GM10248 (cell line): ENCODE data around the gene HTR3B.

Experiments
- CTCF ChIA-PET: fragments of 300-600 bp; sonication (Branson Sonifier 250); formaldehyde crosslinking; extraction: SDS; loops from one replicate; lab custom pipeline; 2021; ENCODE audit warnings: antibody characterized with exemption; lab: Yijun Ruan, JAX
- POLR2A ChIA-PET: fragments of 350-650 bp; sonication (Branson Sonifier 250); formaldehyde crosslinking; extraction: SDS; loops from one replicate; lab custom pipeline; 2020; ENCODE audit warnings: antibody characterized with exemption; lab: Yijun Ruan, JAX
- DNase-seq: peaks from one replicate; pipeline ENCODE4 v3.0.0; 2012; ENCODE audit errors: extremely low spot score
- CTCF ChIP-seq: IDR thresholded peaks from 2 replicates; pipeline ENCODE4 v1.5.1; 2012; ENCODE audit warnings: mild to moderate bottlenecking, low read depth; ENCODE audit errors: extremely low read depth, missing control alignments, control extremely low read depth

Gene HTR3B

GRCh38 chr11:113952070-113952469, 47.5 kb downstream of the HTR3B start:
- ChIA-PET POLR2A (no interaction called here), CTCF (no interaction called here)
- DNase-seq = no peak
- no peak for TF ChIP-seq CTCF

GRCh38 chr11:113952588-113952987, 48.0 kb downstream of the HTR3B start:
- TF ChIP-seq CTCF = no peak
- POLR2A ChIA-PET = no interaction called here
- CTCF ChIA-PET = interaction anchor here (0.8 kb wide), 1 partner anchor 10 kb away, joined by 3 read pairs; no protein-coding TSS in a partner anchor
- DNase-seq = no peak

GRCh38 chr11:113954235-113954634, 49.6 kb downstream of the HTR3B start:
- POLR2A ChIA-PET = no interaction called here
- no peak for TF ChIP-seq CTCF
- CTCF ChIA-PET = no interaction called here
- no peak for DNase-seq

GRCh38 chr11:113956986-113957385, 52.4 kb downstream of the HTR3B start:
- POLR2A ChIA-PET = no interaction called here
- no peak for TF ChIP-seq CTCF
- no peak for DNase-seq
- CTCF ChIA-PET = no interaction called here

- CTCF ChIA-PET = no interaction called here
- no peak for TF ChIP-seq CTCF
- POLR2A ChIA-PET = no interaction called here
- DNase-seq = no peak
These were observed 56.2 kb downstream of the HTR3B start for GRCh38 chr11:113960702-113961330.

GRCh38 chr11:113967361-113967760, 62.8 kb downstream of the HTR3B start:
- ChIA-PET POLR2A (no interaction called here), CTCF (no interaction called here)
- no peak for DNase-seq
- TF ChIP-seq CTCF = no peak
